HG03175 (cell line): ENCODE measurements around the gene EEIG1.
A peak's percentile ranks its signal among the peaks of the same experiment; 100 is the strongest.

Source experiments
- ATAC-seq: cut with Tn5 transposase; IDR thresholded peaks from one replicate; pipeline ENCODE4 v1.9.1; 2021; ENCODE audit warnings: mild to moderate bottlenecking, moderate library complexity; ENCODE audit not compliant: unreplicated experiment

EEIG1 gene

DNA sequence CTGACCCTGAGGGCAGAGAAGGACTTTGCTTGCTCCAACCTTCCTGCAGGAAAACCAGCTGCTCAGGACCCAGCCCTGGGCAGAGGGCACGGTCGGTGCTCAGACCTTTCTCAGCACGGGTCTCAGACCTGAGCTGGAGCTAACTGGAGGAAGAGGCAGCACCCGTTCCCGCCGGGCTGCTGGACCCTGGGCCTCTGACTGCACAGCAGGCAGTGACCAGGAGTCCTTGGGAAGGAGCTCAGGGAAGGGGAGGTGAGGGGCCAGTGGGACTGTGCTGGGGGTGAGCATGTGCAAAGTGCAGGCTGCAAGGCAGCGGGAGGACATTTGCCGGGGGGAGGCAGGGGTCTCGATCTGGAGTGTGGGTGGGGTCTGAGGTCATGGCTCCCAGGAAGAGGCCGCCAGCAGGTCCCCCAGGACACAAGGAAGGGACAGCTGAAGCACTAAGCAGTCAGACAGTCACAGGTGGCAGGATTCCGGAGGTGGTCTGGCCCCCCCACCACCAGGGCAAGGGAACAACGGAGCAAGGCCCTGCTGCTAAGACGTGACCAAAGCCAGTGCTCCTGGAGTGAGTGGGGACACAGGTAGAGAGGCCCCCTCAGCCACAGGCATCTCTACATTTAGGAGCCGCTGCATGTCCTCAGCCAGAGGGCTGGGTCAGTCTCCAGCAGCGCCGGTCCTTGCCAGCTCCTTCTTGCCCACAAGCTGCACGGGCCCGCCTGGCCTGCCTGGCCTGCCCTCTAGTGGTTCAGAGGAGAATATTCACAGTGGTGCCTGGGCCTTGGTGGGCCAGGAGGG, 38.4 kb downstream of the EEIG1 start:
- ATAC-seq = no peak

- ATAC-seq = no peak
These were observed 38.9 kb downstream of the EEIG1 start for GRCh38 chr9:127941961-127942215.

DNA sequence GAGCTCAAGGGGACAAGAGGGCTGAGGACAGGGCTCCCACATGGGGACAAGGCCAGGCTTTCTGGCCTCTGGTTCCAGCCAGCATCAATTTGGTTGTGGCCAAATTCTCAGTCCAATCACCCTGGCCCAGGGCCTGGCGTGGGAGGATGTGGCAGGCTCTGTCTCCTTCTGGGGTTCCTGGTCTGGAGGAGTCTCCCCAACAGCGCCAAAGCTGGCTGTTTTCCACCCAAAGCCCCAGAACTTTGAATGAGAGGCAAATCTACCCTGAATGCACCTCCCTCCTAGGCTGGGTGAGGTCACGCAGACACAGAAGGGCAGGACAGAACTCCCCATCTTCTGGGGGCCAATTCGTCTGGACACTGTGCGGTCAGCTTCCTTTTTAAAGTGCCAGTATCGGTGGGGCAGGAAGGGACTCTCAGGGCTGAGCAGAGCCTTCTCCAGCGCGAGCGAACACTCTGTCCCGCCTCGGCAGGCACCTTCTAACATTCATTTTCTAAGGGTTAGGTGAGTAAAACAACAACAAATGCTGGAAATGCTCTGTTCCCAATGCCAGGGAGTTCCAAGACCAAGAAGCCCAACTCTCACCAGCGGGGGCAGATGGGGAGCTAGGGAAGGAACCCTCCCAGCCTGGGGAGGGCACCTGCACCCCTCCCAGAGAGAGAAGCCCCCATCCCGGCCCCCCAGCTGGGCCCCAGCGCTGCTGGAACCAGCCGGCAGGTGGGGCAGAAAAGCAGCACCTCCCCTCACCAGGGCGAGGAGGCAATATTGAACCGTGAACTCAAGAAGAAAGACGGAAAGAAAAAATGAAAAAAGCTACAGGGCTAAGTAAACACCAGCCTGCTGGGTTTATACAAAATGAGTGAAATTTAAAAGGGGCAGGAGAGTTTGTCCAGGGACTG, 39.5 kb downstream of the EEIG1 start:
- ATAC-seq = no peak

GRCh38 chr9:127940593-127940992, 40.2 kb downstream of the EEIG1 start:
- ATAC-seq = no peak

DNA sequence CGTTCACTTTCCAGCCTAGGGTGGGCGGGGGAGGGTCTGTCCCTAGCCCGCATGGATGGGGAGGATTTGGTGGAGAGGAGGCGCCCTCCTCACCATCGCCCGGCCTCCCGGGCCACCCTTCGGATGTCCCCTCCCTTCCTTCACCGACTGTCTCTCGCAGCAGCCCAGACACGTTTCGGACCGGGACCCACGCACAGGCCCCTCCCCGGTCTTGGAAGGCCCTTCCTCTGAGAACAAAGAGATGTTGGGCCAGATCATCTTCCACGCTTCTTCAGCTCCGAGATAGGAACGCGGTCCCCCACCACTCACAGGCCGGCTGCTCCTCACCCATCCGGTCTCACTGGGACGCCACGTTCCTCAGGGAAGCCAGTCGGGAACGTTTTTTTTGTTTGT, 42.5 kb downstream of the EEIG1 start:
- ATAC-seq = no peak

DNA sequence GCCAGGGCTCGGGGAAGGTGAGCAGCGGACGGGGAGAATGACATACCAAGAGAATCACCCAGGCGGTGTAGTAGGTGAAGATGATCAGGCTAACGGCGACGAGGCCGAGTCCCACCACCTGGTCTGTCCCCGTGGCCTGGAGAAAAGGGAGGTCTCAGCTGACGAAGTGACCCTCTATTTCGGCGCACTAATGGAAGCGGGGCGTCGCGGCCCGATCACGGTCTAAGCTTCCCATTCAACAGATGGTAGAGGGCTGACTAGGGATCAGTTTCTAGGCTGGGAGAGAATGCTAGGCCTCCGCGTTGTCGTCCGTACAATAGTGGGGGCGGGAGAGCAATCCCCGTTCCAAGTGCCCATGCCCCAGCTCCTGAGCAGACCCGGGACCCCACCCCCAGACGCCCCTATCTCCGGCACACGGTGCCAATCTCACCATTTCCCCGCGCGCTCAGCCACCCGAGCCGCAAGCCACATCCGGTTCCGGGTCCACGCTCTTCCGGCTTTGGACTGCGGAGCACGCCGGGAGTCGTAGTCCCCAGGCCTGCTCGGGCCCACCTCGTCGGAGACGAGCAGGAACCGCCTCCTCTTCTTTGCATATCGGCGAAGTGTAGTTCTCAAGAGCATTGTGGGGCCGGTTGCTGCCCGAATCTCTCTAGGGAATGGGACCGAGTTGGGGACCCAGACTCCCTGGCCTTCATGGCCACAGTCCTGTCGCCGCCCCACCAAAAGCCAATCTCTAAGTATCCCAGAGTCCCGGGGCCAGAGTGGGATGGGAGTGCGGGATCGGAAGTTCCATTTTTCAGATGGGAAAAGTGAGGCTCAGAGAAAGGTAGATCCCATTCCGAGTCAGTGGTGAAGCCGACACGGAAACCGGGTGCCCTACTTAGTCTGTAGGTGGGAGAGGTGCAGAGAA, 43.1 kb downstream of the EEIG1 start, which contains the start of gene DPM2:
DPM2 (minus strand) TSS at position 467 of the 910 bp plus-strand sequence; CDS start at position 433, 34 bp downstream.
- peak; percentile 94 for ATAC-seq

DNA sequence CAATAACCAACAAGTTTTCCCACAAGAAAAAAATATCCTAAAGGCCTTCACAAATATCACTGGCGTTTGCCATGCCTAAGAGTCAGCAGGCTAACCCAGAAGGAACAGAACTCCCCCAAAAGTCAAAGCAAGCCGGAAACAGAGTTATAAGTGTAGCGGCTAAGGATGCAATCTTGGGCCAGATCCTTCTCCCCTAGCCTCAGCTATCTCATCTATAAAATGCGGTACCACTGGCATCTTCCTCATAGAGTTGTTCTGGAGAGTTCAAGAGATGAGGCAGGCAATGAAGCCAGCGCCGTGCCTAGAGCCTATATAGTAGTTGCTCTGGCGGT, 43.8 kb downstream of the EEIG1 start:
- peak; percentile 14 for ATAC-seq

- ATAC-seq = no peak
These were observed 44.4 kb downstream of the EEIG1 start for GRCh38 chr9:127936347-127936852.

DNA sequence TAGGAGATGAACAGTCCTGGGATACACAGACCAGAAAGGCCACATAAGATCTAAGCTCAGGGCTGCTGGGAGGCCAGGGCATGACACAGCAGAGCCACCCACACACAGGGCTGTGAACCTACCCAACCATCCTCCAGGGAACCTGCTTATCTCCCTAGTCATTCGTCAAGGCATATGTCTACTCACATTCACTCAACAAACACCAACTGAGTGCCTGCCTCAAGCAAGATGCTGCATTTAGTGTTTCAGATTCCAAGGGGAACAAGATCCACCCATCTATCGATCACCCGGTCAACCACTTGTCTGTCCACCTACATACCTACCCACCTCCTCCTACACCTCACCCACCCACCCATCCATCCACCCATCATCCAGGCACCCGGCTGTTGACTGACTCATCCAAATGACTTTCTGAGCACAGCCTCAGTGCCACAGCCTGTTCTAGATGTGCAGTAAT, 45.0 kb downstream of the EEIG1 start:
- no peak for ATAC-seq

GRCh38 chr9:127934986-127935385, 45.8 kb downstream of the EEIG1 start:
- ATAC-seq = no peak

DNA sequence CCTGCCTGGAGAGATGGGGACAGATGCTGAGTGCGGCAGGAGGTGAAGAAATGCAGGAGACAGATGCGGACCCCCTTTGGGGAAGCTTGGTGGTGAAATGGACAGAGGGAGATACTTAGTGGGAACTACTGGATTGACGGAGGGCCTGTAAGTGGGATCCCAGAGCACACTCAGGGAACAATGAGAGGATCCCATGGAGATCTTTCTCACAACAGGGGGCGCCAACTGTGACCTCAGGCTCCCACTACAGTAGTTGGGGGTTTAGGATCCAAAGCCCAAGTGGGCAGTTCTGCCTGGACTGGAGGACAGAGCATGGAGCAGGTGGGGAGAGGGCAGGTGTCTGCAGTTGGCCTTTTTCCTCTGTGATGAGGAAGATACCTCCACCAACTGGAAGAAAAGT, 46.5 kb downstream of the EEIG1 start:
- ATAC-seq = no peak

DNA sequence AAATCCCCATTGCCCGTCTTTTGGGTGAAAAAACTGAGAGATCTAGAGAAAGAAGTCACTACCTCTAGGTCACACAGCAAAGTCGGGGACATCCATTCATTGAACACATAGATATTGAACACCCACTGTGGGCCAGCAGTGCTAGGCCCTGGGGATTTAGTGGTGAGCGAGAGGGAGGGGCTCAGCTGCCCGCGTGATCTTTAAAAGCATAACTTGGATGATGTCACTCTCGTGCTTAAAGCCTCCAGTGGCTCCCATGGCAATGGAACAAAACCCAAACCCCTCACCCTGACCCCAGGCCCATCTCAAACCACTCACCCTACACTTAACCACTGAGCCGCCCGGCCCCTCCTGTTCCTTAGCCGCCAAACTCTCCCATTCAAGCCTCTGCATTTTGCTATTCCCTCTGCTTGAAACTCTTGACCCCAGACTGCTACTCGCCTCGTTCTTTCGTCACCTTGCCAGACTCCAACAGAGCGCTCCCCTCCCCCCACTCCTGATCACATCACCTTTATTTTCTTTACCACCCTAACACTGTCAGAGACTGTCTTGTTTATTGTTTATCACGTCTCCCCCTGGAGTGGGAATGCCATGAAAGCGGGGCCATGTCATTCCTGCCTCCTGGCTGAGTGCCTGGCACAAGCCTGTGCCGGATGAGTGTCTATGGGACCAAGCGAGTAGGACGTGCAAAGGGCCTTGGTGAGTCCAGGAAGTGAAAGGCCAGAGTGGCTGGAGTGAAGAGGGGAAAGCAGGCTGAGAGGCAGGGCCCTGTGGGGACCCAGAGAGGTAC, 49.5 kb downstream of the EEIG1 start:
- ATAC-seq = peak; percentile 31
